PC-9 (cell line): Measurements from ENCODE around the gene PDE4B. TPM values are rescaled to one million over a fixed set of nuclear protein-coding genes. Genes with fewer than 3 reads are reported as not detected.

Experiments
- BruUV-seq: library from RNA; stranded (reverse); fragments of 400-500 nt; replicated peaks from 2 replicates; lab custom pipeline; 2021; lab: Mats Ljungman, UMichigan
- CTCF ChIA-PET: fragments of 300-600 bp; sonication (Branson Sonifier 250); formaldehyde crosslinking; loops from one replicate; lab custom pipeline; 2022; ENCODE audit warnings: antibody characterized with exemption; lab: Charles Lee
- POLR2A ChIA-PET: fragments of 300-600 bp; sonication (Branson Sonifier 250); formaldehyde crosslinking; loops from one replicate; lab custom pipeline; 2022; ENCODE audit warnings: antibody characterized with exemption; ENCODE audit not compliant: unreplicated experiment; lab: Charles Lee
- DNase-seq, 2 experiments: peaks; one replicate each; pipeline versions ENCODE4 v3.0.0 to v3.0.0-alpha.2; 2015 to 2022; ENCODE audit warnings: mixed read lengths in 1 of 2
- H2AFZ ChIP-seq: fragments of 200-600 bp; sonication (generic); 2 replicates; pipeline ENCODE4 v1.8.1; 2017; ENCODE audit warnings: antibody characterized with exemption
- H3F3A ChIP-seq: fragments of 200-600 bp; sonication (generic); 2 replicates; pipeline ENCODE4 v1.8.1; 2017; ENCODE audit warnings: antibody characterized with exemption, mild to moderate bottlenecking, low read depth; ENCODE audit not compliant: insufficient read depth
- H3K27ac ChIP-seq: fragments of 200-600 bp; sonication (generic); 2 replicates; pipeline ENCODE4 v1.6.1; 2016; ENCODE audit warnings: mixed run types
- H3K27me3 ChIP-seq: fragments of 200-600 bp; sonication (generic); 2 replicates; pipeline ENCODE4 v1.6.1; 2016; ENCODE audit warnings: low read depth, mixed run types; ENCODE audit not compliant: insufficient read depth
- H3K36me3 ChIP-seq: fragments of 200-600 bp; sonication (generic); 2 replicates; pipeline ENCODE4 v1.6.1; 2016; ENCODE audit warnings: low read depth, mixed run types
- H3K4me1 ChIP-seq: fragments of 200-600 bp; sonication (generic); replicated peaks from 2 replicates; pipeline ENCODE4 v1.6.1; 2016; ENCODE audit warnings: mixed run types; ENCODE audit not compliant: insufficient read depth
- H3K4me2 ChIP-seq: fragments of 200-600 bp; sonication (generic); 2 replicates; pipeline ENCODE4 v1.6.1; 2017; ENCODE audit warnings: mixed run types
- H3K4me3 ChIP-seq: fragments of 200-600 bp; sonication (generic); 2 replicates; pipeline ENCODE4 v1.6.1; 2016; ENCODE audit warnings: mixed run types
- H3K79me2 ChIP-seq: fragments of 200-600 bp; sonication (generic); 2 replicates; pipeline ENCODE4 v1.6.1; 2017; ENCODE audit warnings: low read depth, mixed run types
- H3K9me2 ChIP-seq: fragments of 200-600 bp; sonication (generic); 2 replicates; pipeline ENCODE4 v1.8.1; 2017; ENCODE audit warnings: mild to moderate bottlenecking; ENCODE audit not compliant: insufficient read depth
- H3K9me3 ChIP-seq: fragments of 200-600 bp; sonication (generic); 2 replicates; pipeline ENCODE4 v1.8.1; 2016; ENCODE audit warnings: low read depth; ENCODE audit not compliant: insufficient read depth
- H4K20me1 ChIP-seq: fragments of 200-600 bp; sonication (generic); 2 replicates; pipeline ENCODE4 v1.8.1; 2017; ENCODE audit not compliant: insufficient read depth
- CTCF ChIP-seq: fragments of 200-600 bp; sonication (generic); conservative IDR thresholded peaks from 2 replicates; pipeline ENCODE4 v1.6.1; 2017; ENCODE audit warnings: mixed run types, antibody characterized with exemption, mild to moderate bottlenecking, moderate library complexity
- EZH2 ChIP-seq: fragments of 200-600 bp; sonication (generic); IDR thresholded peaks from 2 replicates; pipeline ENCODE4 v1.8.0; 2017; ENCODE audit warnings: antibody characterized with exemption, low read depth
- intact Hi-C: fragments of 100-400 bp; cut with micrococcal nuclease; formaldehyde crosslinking; loops from one replicate; pipeline ENCODE4 v1.10.0; 2022; ENCODE audit not compliant: unreplicated experiment
- total RNA-seq: library from RNA; stranded (reverse); gene quantifications from 2 replicates; pipeline ENCODE4 v1.2.3, GENCODE V29; 2021

PDE4B gene
- total RNA-seq, 1 experiment from 2014 or later, result 1.3 TPM

DNA sequence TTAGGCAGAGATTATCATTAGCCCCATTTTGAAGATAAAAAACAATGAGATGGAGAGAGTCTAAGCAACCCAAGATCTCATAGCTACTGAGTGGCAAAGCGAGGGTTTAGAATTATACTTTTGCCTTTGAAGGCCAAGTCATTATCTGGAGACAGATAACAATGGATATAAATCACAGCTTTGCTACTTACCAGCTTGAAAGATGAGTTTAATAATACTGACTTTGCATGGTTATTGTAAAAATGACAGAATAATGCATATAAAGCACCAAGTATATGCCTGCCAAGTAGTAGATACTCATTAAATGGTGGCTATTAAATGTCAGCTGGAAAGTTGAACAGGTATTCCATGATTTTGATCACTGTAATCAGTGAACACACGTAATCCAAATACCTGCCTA lies 499.6 kb downstream of the PDE4B start:
- Histone ChIP-seq H2AFZ (no peak overlapping the region), H3K4me3 (no peak overlapping the region), H3K9me2 (no peaks in the 10 kb centered on the region), H3K36me3 (no peaks in the 10 kb centered on the region), H3K27me3 (no peaks in the 10 kb centered on the region), H3K79me2 (no peaks in the 10 kb centered on the region), H3K4me1 (peaks cover 18% of the 10 kb centered on the region), H3K27ac (no peak overlapping the region), H3K9me3 (no peaks in the 10 kb centered on the region), H3K4me2 (no peak overlapping the region), H3F3A (peaks cover 11% of the 10 kb centered on the region), H4K20me1 (no peaks in the 10 kb centered on the region)
- intact Hi-C loops, result no loop called here
- DNase-seq, result no peak
- BruUV-seq, result no TSS peak
- ChIA-PET CTCF (no interaction called here), POLR2A (no interaction called here)
- TF ChIP-seq CTCF (no peak), EZH2 (no peak)

DNA sequence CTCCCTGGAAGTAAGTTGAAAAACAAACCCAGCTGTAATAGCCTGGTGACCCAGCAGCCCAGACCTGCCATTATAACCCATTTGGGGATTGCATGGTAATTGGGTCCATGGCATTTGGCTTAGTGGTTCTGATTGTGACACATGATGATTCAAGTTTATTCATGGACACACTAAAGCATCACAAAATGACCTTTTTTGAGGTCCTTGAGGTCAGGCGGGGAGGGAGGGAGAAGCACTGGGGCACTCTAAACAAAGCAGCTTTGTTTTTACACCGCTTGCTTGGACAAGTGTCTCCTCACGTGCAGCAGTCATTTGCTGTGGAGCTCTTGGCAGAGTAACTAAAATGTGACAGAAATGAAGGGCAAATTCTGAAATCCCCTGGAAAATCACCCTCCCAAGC lies 500.2 kb downstream of the PDE4B start:
- no peak for TF ChIP-seq CTCF
- no peak for TF ChIP-seq EZH2
- Histone ChIP-seq H3K27me3 (no peaks in the 10 kb centered on the region), H3K4me2 (no peak overlapping the region), H4K20me1 (no peaks in the 10 kb centered on the region), H3F3A (peaks cover 11% of the 10 kb centered on the region), H3K4me3 (no peak overlapping the region), H3K4me1 (peaks cover 18% of the 10 kb centered on the region), H3K9me3 (no peaks in the 10 kb centered on the region), H3K79me2 (no peaks in the 10 kb centered on the region), H3K27ac (no peak overlapping the region), H3K36me3 (no peaks in the 10 kb centered on the region), H2AFZ (no peak overlapping the region), H3K9me2 (no peaks in the 10 kb centered on the region)
- no TSS peak for BruUV-seq
- ChIA-PET CTCF (no interaction called here), POLR2A (no interaction called here)
- intact Hi-C loops, result no loop called here
- DNase-seq, result no peak

- ChIA-PET CTCF (no interaction called here), POLR2A (interaction anchor here (0.5 to 0.6 kb wide), 3 partner anchors 20 to 1305 kb away, joined by 3 read pairs; no protein-coding TSS in a partner anchor)
- Histone ChIP-seq H4K20me1 (no peaks in the 10 kb centered on the region), H3K9me2 (no peaks in the 10 kb centered on the region), H3K79me2 (no peaks in the 10 kb centered on the region), H3F3A (peaks cover 11% of the 10 kb centered on the region), H3K4me2 (peak overlapping the region; percentile 30), H2AFZ (no peak overlapping the region), H3K36me3 (no peaks in the 10 kb centered on the region), H3K27ac (peak overlapping the region; percentile 87), H3K4me1 (peaks cover 18% of the 10 kb centered on the region), H3K9me3 (no peaks in the 10 kb centered on the region), H3K27me3 (no peaks in the 10 kb centered on the region), H3K4me3 (no peak overlapping the region)
- DNase-seq, result peak; percentile 35 to 53
- intact Hi-C loops, result loop anchor here (2.0 kb wide), 1 partner anchor 24 kb away; no protein-coding TSS in a partner anchor
- TF ChIP-seq EZH2 (no peak), CTCF (no peak)
- no TSS peak for BruUV-seq
Measured at GRCh38 chr1:66294707-66295370, 502.1 kb downstream of the PDE4B start.
